Measurements from ENCODE around the gene C6orf52. TPM values are rescaled to one million over a fixed set of nuclear protein-coding genes. Genes with fewer than 3 reads are reported as not detected.

Gene C6orf52
- total and polyA plus RNA-seq, 9 of the 15 experiments (the other 6 are each of a cell fraction or from before 2014, with no cell fraction given): 6.7 to 37.0 (median 11.1) TPM

GRCh38 chr6:10730254-10730653 lies 35.8 kb upstream of the C6orf52 start:
- no peaks in the 10 kb centered on the region for H3K9me3 ChIP-seq (replicated peaks; ENCODE audit: control insufficient read depth, insufficient read depth, low read depth, low read length)
- no peak overlapping the region for H3K9ac ChIP-seq (ENCODE audit: insufficient read depth in 1 of 2, low read depth in 2 of 2, low read length in 2 of 2)
- TF ChIP-seq ZBTB1 (CRISPR knock-in tag; IDR thresholded peaks at IDR 0.05; ENCODE audit: borderline replicate concordance, low read depth): no peak
- TF ChIP-seq PRDM10 (IDR thresholded peaks at IDR 0.05; ENCODE audit: partially characterized antibody): peak; percentile 23
- TF ChIP-seq ETV5 (CRISPR knock-in tag; IDR thresholded peaks at IDR 0.05; ENCODE audit: low read depth): no peak
- in situ Hi-C loops (cut with MboI) (no loop called here), intact Hi-C loops (cut with micrococcal nuclease) (no loop called here)
- H3K9me1 ChIP-seq (ENCODE audit: control insufficient read depth, insufficient read depth, low read length): no peaks in the 10 kb centered on the region
- peaks cover 20 to 23% of the 10 kb centered on the region in 2 experiments for H3K4me1 ChIP-seq (replicated peaks in 1 of 2; ENCODE audit: control insufficient read depth in 2 of 2, insufficient read depth in 2 of 2, low read length in 2 of 2)
- H3K4me2 ChIP-seq (ENCODE audit: insufficient read depth, low read length): no peak overlapping the region
- no TSS peak for BruUV-seq (replicated peaks)
- H3K36me3 ChIP-seq (ENCODE audit: control insufficient read depth, insufficient read depth, low read length): peaks cover 79% of the 10 kb centered on the region
- no peak overlapping the region for H2AFZ ChIP-seq (ENCODE audit: low read depth, low read length)
- ChIA-PET POLR2A (interaction anchor here (1.2 to 1.3 kb wide), 2 partner anchors 13 to 24 kb away, joined by 3 read pairs; no protein-coding TSS in a partner anchor), CTCF (ENCODE audit: low intra/inter-chr PET ratio) (no interaction called here)
- no peaks in the 10 kb centered on the region for H4K20me1 ChIP-seq (replicated peaks; ENCODE audit: control insufficient read depth, insufficient read depth, low read length)
- H3K27me3 ChIP-seq (ENCODE audit: control insufficient read depth in 2 of 2, insufficient read depth in 2 of 2, low read length in 2 of 2): no peaks in the 10 kb centered on the region
- WGBS (ENCODE audit: insufficient coverage, low coverage, missing lambda C conversion rate): 43% methylated on average over 3 of the region's 3 CpGs
- FAIRE-seq (no peak), ATAC-seq (no peak), DNase-seq (ENCODE audit: extremely low read depth in 1 of 4, low spot score in 3 of 4) (no peak)
- H3K79me2 ChIP-seq (ENCODE audit: control insufficient read depth, insufficient read depth, low read length): peaks cover 24% of the 10 kb centered on the region
- no peak overlapping the region for H3K4me3 ChIP-seq
- 0 out of 3 replicates have a peak overlapping the region, but pooled peaks have one; percentile 9 for H3K27ac ChIP-seq (ENCODE audit: extremely low read depth, low read depth, low read length)
